Skeletal muscle satellite cell (primary cell): ENCODE data around the gene MAN2A2.

Experiments used
- H3K27me3 ChIP-seq: 2 replicates; pipeline ENCODE4 v1.7.0; 2013; ENCODE audit warnings: low read length; ENCODE audit not compliant: control insufficient read depth, insufficient read depth
- H3K36me3 ChIP-seq: 2 replicates; pipeline ENCODE4 v1.7.0; 2013; ENCODE audit warnings: mild to moderate bottlenecking, control low read depth, low read length; ENCODE audit not compliant: insufficient read depth
- H3K4me1 ChIP-seq: 2 replicates; pipeline ENCODE4 v1.7.0; 2013; ENCODE audit warnings: low read length; ENCODE audit not compliant: control insufficient read depth, insufficient read depth
- H3K4me2 ChIP-seq: 2 replicates; pipeline ENCODE4 v1.7.0; 2013; ENCODE audit warnings: mild to moderate bottlenecking, low read length
- H3K4me3 ChIP-seq: 2 replicates; pipeline ENCODE4 v1.7.0; 2013; ENCODE audit warnings: low read length
- H3K9ac ChIP-seq: 2 replicates; pipeline ENCODE4 v1.7.0; 2013; ENCODE audit warnings: mild to moderate bottlenecking, low read depth, low read length, moderate library complexity
- H3K9me3 ChIP-seq: replicated peaks from 2 replicates; pipeline ENCODE4 v1.7.0; 2013; ENCODE audit warnings: mild to moderate bottlenecking, control low read depth, low read length

The MAN2A2 gene

GRCh38 chr15:90931828-90932659, 28.9 kb downstream of the MAN2A2 start, which contains the start of gene HDDC3:
Gene HDDC3, minus strand, starts transcription at chr15:90932549. Its CDS starts 9 bp downstream, at chr15:90932540.
- no peaks in the 10 kb centered on the region for H3K27me3 ChIP-seq
- peak within 1 kb of the TSS; percentile 100 for H3K4me2 ChIP-seq
- peak within 1 kb of the TSS; percentile 94 for H3K4me3 ChIP-seq
- peaks cover 49% of the 10 kb centered on the region for H3K4me1 ChIP-seq
- no peaks in the 10 kb centered on the region for H3K9me3 ChIP-seq
- peak within 1 kb of the TSS; percentile 88 for H3K9ac ChIP-seq
- peaks cover 5% of the 10 kb centered on the region for H3K36me3 ChIP-seq

- Histone ChIP-seq H3K36me3 (peaks cover 5% of the 10 kb centered on the region), H3K9ac (peak overlapping the region; percentile 88), H3K9me3 (no peaks in the 10 kb centered on the region), H3K4me2 (peak overlapping the region; percentile 100), H3K27me3 (no peaks in the 10 kb centered on the region), H3K4me1 (peaks cover 49% of the 10 kb centered on the region), H3K4me3 (peak overlapping the region; percentile 94)
These were observed 29.5 kb downstream of the MAN2A2 start for GRCh38 chr15:90932660-90932991.

GRCh38 chr15:90933301-90933700, 30.2 kb downstream of the MAN2A2 start:
- H3K4me1 ChIP-seq: peaks cover 49% of the 10 kb centered on the region
- H3K4me2 ChIP-seq: no peak overlapping the region
- no peak overlapping the region for H3K9ac ChIP-seq
- H3K27me3 ChIP-seq: no peaks in the 10 kb centered on the region
- no peak overlapping the region for H3K4me3 ChIP-seq
- no peaks in the 10 kb centered on the region for H3K9me3 ChIP-seq
- H3K36me3 ChIP-seq: peaks cover 7% of the 10 kb centered on the region

GRCh38 chr15:90934256-90934948, 31.3 kb downstream of the MAN2A2 start:
- peak overlapping the region; percentile 94 for H3K9ac ChIP-seq
- H3K4me3 ChIP-seq: peak overlapping the region; percentile 90
- peaks cover 47% of the 10 kb centered on the region for H3K4me1 ChIP-seq
- no peaks in the 10 kb centered on the region for H3K27me3 ChIP-seq
- no peaks in the 10 kb centered on the region for H3K9me3 ChIP-seq
- peaks cover 14% of the 10 kb centered on the region for H3K36me3 ChIP-seq
- H3K4me2 ChIP-seq: peak overlapping the region; percentile 97

- Histone ChIP-seq H3K4me2 (peak within 1 kb of the TSS; percentile 97), H3K4me1 (peaks cover 44% of the 10 kb centered on the region), H3K4me3 (peak within 1 kb of the TSS; percentile 90), H3K36me3 (peaks cover 21% of the 10 kb centered on the region), H3K9me3 (no peaks in the 10 kb centered on the region), H3K9ac (peak within 1 kb of the TSS; percentile 94), H3K27me3 (no peaks in the 10 kb centered on the region)
These were observed 32.0 kb downstream of the MAN2A2 start, which contains the start of gene UNC45A for GRCh38 chr15:90934949-90935751. Gene UNC45A, plus strand, starts transcription at chr15:90935285. Its CDS starts 40 bp downstream, at chr15:90935325.

GRCh38 chr15:90936823-90937222, 33.7 kb downstream of the MAN2A2 start:
- no peaks in the 10 kb centered on the region for H3K9me3 ChIP-seq
- H3K27me3 ChIP-seq: no peaks in the 10 kb centered on the region
- peaks cover 29% of the 10 kb centered on the region for H3K4me1 ChIP-seq
- peaks cover 34% of the 10 kb centered on the region for H3K36me3 ChIP-seq
- peak overlapping the region; percentile 97 for H3K4me2 ChIP-seq
- H3K4me3 ChIP-seq: no peak overlapping the region
- H3K9ac ChIP-seq: peak overlapping the region; percentile 94

DNA sequence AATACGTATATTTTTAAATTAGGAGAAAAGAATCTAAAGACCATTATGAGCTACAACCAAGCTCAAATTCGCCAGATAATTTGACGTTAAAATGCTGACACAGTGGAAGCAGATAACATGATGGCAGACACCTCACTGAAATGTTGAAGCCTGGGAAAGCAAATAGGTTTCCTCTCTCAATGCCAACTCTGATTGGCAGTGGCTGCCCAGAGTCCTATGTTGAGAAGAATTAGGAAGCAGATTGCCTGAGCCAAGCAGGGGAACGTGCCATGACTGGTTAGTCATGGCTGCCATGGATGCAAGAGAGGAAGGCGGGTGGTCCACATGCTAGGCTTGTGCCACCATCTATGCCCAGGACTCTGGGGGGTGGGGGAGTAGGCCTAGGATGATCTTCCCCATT, 35.2 kb downstream of the MAN2A2 start:
- Histone ChIP-seq H3K4me2 (no peak overlapping the region), H3K9me3 (no peaks in the 10 kb centered on the region), H3K9ac (no peak overlapping the region), H3K4me3 (no peak overlapping the region), H3K4me1 (peaks cover 23% of the 10 kb centered on the region), H3K36me3 (peaks cover 48% of the 10 kb centered on the region), H3K27me3 (no peaks in the 10 kb centered on the region)

- H3K9ac ChIP-seq: no peak overlapping the region
- peaks cover 16% of the 10 kb centered on the region for H3K4me1 ChIP-seq
- no peak overlapping the region for H3K4me2 ChIP-seq
- peaks cover 55% of the 10 kb centered on the region for H3K36me3 ChIP-seq
- H3K9me3 ChIP-seq: no peaks in the 10 kb centered on the region
- no peak overlapping the region for H3K4me3 ChIP-seq
- H3K27me3 ChIP-seq: no peaks in the 10 kb centered on the region
These were observed 36.7 kb downstream of the MAN2A2 start for GRCh38 chr15:90939756-90940155.

DNA sequence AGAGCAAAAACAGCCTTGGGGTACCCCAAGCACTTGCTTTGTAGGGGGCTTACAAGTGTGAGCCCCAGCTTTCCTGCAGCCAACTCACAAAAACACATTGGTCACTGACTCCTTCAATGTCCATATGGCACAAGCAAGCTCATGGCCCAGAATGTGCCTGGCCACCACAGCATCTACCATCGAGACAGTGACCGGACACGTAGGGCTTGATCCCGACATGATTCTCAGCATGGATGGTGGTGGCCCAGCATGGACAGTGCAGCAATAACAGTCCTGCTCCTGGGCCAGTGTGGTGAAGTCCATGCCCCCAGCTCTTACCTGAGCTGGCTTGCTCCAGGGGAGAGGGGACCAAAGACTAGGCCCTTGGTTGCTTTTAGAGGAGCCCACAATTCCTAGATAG, 37.9 kb downstream of the MAN2A2 start:
- Histone ChIP-seq H3K9me3 (no peaks in the 10 kb centered on the region), H3K36me3 (peaks cover 60% of the 10 kb centered on the region), H3K4me3 (no peak overlapping the region), H3K27me3 (no peaks in the 10 kb centered on the region), H3K4me2 (no peak overlapping the region), H3K9ac (no peak overlapping the region), H3K4me1 (peaks cover 10% of the 10 kb centered on the region)

DNA sequence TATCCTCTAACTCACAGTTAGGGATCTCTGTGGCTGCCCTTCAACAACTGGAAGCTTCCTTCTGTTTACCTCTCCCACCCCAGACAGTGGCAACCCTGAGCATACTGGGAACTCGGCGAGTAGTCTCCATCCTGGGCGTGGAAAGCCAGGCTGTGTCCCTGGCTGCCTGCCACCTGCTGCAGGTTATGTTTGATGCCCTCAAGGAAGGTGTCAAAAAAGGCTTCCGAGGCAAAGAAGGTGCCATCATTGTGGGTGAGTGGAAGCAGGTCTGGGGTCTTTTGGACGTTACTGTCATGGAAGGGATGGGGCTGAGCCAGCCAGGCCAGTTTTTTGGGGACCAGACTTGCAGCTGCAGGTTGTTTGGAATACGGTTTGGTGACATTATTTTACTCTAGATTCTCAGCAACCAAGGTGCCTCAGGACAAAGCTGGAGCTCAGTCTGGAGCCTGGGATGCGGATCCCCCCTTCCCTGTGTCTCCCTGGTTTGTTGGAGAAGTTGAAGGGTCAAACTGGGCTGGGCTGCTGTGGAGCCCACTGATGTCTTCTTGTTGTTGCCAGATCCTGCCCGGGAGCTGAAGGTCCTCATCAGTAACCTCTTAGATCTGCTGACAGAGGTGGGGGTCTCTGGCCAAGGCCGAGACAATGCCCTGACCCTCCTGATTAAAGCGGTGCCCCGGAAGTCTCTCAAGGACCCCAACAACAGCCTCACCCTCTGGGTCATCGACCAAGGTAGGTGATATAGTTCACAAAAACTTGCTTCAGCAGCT, 39.4 kb downstream of the MAN2A2 start:
- no peak overlapping the region for H3K4me2 ChIP-seq
- H3K9ac ChIP-seq: no peak overlapping the region
- no peaks in the 10 kb centered on the region for H3K4me1 ChIP-seq
- peaks cover 69% of the 10 kb centered on the region for H3K36me3 ChIP-seq
- no peak overlapping the region for H3K4me3 ChIP-seq
- H3K9me3 ChIP-seq: no peaks in the 10 kb centered on the region
- no peaks in the 10 kb centered on the region for H3K27me3 ChIP-seq
